Endothelial cell of umbilical vein (primary cell): ENCODE data around the gene B4GALNT1.

ENCODE experiments used
- CTCF ChIP-seq, 2 donors: IDR thresholded peaks; 1 replicate in 1 of 2; 2 replicates in 1 of 2; pipeline ENCODE4 v1.5.1; 2011; ENCODE audit warnings: low read length in 2 of 2, mild to moderate bottlenecking in 2 of 2, moderate library complexity in 2 of 2, control low read depth in 1 of 2, inconsistent platforms in 1 of 2, low read depth in 1 of 2; ENCODE audit not compliant: insufficient read depth in 1 of 2; ENCODE audit errors: extremely low read depth in 1 of 2
- EZH2 ChIP-seq: IDR thresholded peaks from 2 replicates; pipeline ENCODE4 v1.6.1; 2012; ENCODE audit warnings: borderline replicate concordance, low read depth, mild to moderate bottlenecking, moderate library complexity, low read length, inconsistent platforms; ENCODE audit not compliant: severe bottlenecking
- FOS ChIP-seq: IDR thresholded peaks from 2 replicates; pipeline ENCODE4 v1.6.1; 2011; ENCODE audit warnings: mild to moderate bottlenecking, low read length, moderate library complexity, borderline replicate concordance; ENCODE audit not compliant: insufficient read depth
- GATA2 ChIP-seq: IDR thresholded peaks from 2 replicates; pipeline ENCODE4 v1.7.0; 2011; ENCODE audit warnings: low read depth, mild to moderate bottlenecking, moderate library complexity, mixed read lengths, low read length; ENCODE audit not compliant: insufficient read length, insufficient read depth
- JUN ChIP-seq: IDR thresholded peaks from 2 replicates; pipeline ENCODE4 v1.6.1; 2011; ENCODE audit warnings: borderline replicate concordance, low read depth; ENCODE audit not compliant: insufficient read length, insufficient read depth
- MAX ChIP-seq: IDR thresholded peaks from 2 replicates; pipeline ENCODE4 v1.6.1; 2011; ENCODE audit not compliant: insufficient read depth, insufficient read length
- MYC ChIP-seq: IDR thresholded peaks from one replicate; pipeline ENCODE4 v1.6.1; 2011; ENCODE audit warnings: mild to moderate bottlenecking, low read depth, low read length
- POLR2A ChIP-seq: IDR thresholded peaks from 2 replicates; pipeline ENCODE4 v1.6.1; 2012; ENCODE audit warnings: low read depth, mild to moderate bottlenecking, control low read depth, low read length
- POLR2AphosphoS5 ChIP-seq: IDR thresholded peaks from 2 replicates; pipeline ENCODE4 v1.6.1; 2012; ENCODE audit warnings: low read depth, mild to moderate bottlenecking, control low read depth, low read length, moderate library complexity; ENCODE audit not compliant: insufficient read depth

- no peak for TF ChIP-seq POLR2A
- no peak for TF ChIP-seq CTCF (IDR thresholded peaks at IDR 0.05; ENCODE audit: extremely low read depth in 1 of 2, insufficient read depth in 1 of 2, low read depth in 1 of 2, low read length in 2 of 2)
- TF ChIP-seq EZH2 = no peak
- no peak for TF ChIP-seq MAX
- TF ChIP-seq JUN = no peak
- no peak for TF ChIP-seq POLR2AphosphoS5
- TF ChIP-seq MYC = no peak
- TF ChIP-seq GATA2 = no peak
- TF ChIP-seq FOS = no peak
These were observed 16.5 kb downstream of the B4GALNT1 start for GRCh38 chr12:57616383-57617101.
